Right ventricle myocardium inferior (tissue), 1 donor: ENCODE results near the gene CDKL2. TPM values are rescaled to one million over a fixed set of nuclear protein-coding genes. Genes with fewer than 3 reads are reported as not detected.
"Not testable (repeated sequence)": the region's sequence is repeated elsewhere in the genome, so short reads cannot be mapped to it uniquely, and the experiment has no call there.

Experiments
- ATAC-seq: fragments of 200-7000 bp; cut with Tn5 transposase; one replicate; pipeline ENCODE4 v1.9.1; 2020; ENCODE audit warnings: mild to moderate bottlenecking, moderate library complexity
- DNase-seq: peaks from one replicate; pipeline ENCODE4 v3.0.0; 2021; ENCODE audit errors: missing footprints
- intact Hi-C: fragments of 100-400 bp; cut with DNase I; formaldehyde crosslinking; loops from one replicate; pipeline ENCODE4 v1.11.0; 2022
- total RNA-seq: library from RNA; stranded (reverse); fragmentation: NEBNext Ultra II Directional; extraction: Animal tissue kit (Norgen Biotek cat#: 25700); gene quantifications from one replicate; pipeline ENCODE4 v1.2.1, GENCODE V29; 2021
- donor health status: DM: no; HTN: yes; CAD: no; lungs with severe emphysema.

The CDKL2 gene
- total RNA-seq, 1 donor from 2014 or later = 0.11 TPM

DNA sequence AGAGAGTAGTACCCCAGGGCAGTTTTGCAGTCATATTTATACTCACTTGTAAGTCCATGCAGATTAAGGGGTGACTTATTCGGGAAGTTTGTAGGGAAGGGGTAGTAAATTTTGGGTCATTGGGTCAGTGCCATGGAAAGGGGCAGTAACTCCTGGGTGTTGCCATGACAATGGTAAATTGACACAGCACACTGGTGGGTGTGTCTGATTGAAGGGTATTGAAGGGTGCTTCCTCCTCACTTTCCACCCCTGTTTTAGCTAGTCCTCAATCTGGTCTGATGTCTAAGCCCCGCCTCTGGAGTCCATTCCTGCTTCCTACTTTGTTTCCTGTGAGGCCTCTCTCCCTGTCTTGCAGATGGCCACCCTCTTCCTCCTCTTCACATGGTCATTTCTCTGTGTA, 62.6 kb downstream of the CDKL2 start:
- intact Hi-C loops = no loop called here
- ATAC-seq = peak; percentile 20
- DNase-seq = no peak

DNA sequence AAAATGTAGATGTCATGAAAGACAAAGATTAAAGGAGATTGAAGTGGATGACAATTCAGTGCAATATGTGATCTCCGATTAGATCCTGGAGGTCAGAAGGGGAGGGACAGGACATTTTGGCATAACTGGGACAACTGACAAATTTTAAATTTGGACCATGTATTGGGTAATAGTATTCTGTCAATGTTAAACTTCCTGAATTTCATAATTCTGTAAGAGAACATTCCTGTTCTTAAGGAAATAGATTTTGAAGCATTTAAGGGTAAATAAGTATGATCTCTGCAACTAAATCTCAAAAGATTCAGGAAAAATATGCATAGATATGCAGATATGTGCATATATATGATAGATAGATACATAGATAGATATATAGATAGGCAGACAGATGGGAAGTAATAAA, 63.4 kb downstream of the CDKL2 start:
- intact Hi-C loops = no loop called here
- ATAC-seq (no peak), DNase-seq (no peak)

DNA sequence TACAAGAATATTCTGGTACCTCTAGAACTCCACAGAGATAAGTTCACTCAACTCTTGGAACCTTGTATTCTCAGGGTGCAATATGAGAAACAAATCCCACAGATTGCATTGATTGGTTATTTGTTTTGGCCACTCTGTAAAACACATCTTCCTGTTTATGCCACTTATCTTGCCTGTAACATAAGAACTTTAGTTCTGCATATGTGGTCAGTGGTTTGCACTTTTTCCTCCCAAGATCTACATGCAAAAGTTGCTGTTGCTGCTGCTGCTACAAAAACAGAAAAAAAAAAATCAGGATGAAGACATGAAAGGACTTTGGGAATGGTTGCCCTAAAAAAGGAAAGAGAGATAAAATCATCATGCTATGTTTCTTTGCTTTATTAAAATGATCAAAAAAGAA, 64.8 kb downstream of the CDKL2 start:
- intact Hi-C loops = no loop called here
- no peak for ATAC-seq
- DNase-seq = no peak

GRCh38 chr4:75564023-75564422, 66.3 kb downstream of the CDKL2 start:
- intact Hi-C loops = no loop called here
- ATAC-seq (no peak), DNase-seq (no peak)

DNA sequence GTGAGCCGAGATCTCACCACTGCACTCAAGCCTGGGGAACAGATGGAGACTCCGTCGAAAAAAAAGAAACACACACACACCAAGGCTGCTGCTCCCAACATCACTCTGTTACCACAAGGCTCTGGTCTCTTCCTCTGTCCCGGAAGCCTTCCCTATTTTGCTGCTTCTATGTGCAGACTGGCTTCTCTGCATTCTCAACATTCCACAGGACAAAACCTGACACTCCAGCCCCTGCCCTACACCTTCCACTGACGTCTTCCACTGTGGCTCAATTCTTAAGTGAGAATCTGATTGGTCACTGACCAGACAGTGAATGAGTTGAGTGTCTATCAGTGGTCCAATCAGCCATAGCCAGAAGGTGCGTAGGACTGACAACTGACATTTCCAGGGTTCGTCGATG, 68.5 kb downstream of the CDKL2 start:
- intact Hi-C loops = no loop called here
- DNase-seq = no peak
- ATAC-seq = no peak

- no peak for ATAC-seq
- DNase-seq = no peak
- intact Hi-C loops = no loop called here
Observed at GRCh38 chr4:75557696-75558095, 72.6 kb downstream of the CDKL2 start.

DNA sequence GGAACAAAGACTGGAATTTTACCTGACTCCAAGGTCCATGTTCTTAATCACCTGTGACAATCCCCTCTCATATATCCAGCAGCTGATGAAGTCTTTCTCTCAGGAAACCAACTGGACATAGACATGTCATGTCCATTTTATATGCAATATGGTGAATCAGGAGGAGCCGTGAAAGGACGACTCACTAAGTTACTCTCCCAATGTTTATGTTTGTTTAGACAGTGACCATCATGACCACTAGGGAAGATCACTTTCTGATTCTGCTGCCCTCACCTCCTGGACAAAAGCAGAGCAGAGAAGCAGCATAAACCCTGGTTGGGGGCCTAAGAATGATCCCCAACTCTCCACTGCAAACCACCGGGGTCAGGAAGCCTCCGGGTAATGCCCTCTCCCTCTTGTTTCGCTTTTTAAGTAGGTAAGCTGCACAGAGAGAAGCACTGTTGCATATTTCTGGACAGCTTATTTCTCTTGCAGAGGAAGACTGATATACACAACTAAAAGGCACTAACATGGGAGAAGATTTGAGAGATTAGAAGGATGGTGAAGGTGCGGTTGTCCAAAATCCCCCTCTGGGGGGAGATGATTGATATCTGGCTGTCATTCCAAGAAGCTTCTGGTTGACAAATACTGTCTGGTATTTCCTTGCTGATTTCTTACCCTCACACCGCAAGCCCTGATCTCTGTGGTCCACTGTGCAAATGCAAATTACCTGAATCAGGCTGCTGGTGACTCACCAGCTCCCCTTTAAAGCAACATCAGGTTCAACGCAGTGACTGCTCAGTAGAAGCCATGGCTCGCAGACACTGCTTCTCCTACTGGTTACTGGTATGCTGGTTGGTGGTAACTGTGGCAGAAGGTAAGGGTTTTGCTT, 74.8 kb downstream of the CDKL2 start, which contains the start of gene ODAPH:
TSS of gene ODAPH (plus strand) at position 773 of the 871 bp plus-strand sequence. CDS start at position 790, 17 bp downstream.
- intact Hi-C loops = no loop called here
- DNase-seq (no peak), ATAC-seq (no peak)

DNA sequence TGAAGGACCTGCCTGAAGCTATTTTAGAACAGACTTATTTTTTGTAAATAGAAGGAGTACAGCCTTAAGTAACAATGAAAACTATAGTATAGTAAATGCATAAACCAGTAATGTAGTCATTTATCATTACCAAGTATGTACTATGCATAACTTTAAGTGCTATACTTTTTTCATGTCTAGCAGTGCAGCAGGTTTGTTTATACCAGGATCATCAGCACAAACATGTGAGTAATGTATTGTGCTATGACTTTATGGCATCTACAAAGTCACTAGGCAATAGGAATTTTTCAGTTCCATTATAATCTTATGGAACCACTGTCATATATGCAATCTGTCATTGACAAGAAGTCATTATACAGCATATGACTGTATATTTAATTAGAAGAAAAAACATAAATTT, 77.9 kb downstream of the CDKL2 start:
- intact Hi-C loops = no loop called here
- DNase-seq (no peak), ATAC-seq (no peak)

DNA sequence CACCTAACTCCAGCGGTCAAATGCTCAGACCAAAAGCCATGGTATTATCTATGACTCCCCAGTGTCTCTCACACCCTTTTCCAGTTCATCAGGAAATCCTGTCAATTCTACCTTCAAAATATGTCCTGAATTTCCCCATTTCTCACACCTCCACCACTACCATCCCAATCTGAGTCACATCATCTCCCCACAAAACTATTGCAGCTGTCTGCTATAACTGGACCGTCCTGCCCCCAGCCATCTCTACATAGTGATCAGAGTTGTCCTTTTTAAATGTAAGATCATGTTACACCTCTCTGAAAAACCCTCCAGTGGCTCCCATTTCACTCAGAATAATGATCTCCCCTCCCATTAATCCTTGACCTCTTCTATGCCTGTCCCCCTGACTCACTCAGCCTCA, 81.3 kb downstream of the CDKL2 start:
- ATAC-seq (no peak), DNase-seq (no peak)
- intact Hi-C loops = no loop called here

DNA sequence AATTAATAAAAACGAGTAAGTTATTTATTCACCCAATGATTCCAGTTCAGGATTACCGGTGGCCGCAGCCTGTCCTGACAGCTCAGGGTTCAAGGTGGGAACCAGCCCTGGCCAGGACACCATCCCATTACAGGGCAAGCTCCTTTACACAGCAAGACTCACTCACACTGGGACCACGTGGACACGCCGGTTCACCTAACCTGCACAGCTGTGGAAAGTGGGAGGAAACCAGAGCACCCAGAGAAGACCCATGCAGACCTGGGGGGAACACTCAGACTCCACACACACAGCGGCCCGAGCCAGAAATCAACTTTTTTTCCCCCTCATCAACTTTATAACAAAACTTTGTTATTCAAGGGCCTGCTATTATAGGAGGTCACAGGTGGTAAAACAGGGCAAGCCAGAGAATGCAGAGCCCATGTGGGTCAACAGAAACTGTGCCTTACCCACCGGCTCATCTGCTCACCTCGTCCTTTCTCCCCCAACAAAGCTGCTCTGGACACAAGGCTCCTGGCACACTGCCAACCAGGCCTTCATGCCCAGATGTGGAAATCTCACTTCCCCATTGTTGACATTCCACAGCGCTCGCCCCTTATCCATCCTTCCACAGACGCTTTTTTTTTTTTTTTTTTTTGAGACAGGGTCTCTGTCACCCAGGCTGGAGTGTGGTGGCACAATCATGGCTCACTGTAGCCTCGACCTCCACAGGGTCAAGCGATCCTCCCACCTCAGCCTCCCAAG, 82.5 kb downstream of the CDKL2 start:
- peak; percentile 79 for DNase-seq
- ATAC-seq = no peak
- intact Hi-C loops = no loop called here

- intact Hi-C loops = no loop called here
- ATAC-seq (no peak), DNase-seq (no peak)
Observed at GRCh38 chr4:75545526-75545925, 84.8 kb downstream of the CDKL2 start.

- intact Hi-C loops = no loop called here
- ATAC-seq (no peak), DNase-seq (no peak)
Observed at GRCh38 chr4:75544870-75545269, 85.5 kb downstream of the CDKL2 start.

- DNase-seq, ATAC-seq, intact Hi-C loops: not testable (repeated sequence)
Observed at GRCh38 chr4:75544220-75544619, 86.1 kb downstream of the CDKL2 start.

- ATAC-seq = no peak
- intact Hi-C loops = no loop called here
- no peak for DNase-seq
Observed at GRCh38 chr4:75542824-75543223, 87.5 kb downstream of the CDKL2 start.

- DNase-seq, intact Hi-C loops, ATAC-seq: not testable (repeated sequence)
Observed at GRCh38 chr4:75537308-75537707, 93.0 kb downstream of the CDKL2 start.

DNA sequence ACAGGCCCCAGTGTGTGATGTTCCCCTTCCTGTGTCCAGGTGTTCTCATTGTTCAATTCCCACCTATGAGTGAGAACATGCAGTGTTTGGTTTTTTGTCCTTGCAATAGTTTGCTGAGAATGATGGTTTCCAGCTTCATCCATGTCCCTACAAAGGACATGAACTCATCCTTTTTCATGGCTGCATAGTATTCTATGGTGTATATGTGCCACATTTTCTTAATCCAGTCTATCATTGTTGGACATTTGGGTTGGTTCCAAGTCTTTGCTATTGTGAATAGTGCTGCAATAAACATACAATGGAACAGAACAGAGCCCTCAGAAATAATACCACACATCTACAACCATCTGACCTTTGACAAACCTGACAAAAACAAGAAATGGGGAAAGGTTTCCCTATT, 96.4 kb downstream of the CDKL2 start:
- DNase-seq = not testable (repeated sequence)

DNA sequence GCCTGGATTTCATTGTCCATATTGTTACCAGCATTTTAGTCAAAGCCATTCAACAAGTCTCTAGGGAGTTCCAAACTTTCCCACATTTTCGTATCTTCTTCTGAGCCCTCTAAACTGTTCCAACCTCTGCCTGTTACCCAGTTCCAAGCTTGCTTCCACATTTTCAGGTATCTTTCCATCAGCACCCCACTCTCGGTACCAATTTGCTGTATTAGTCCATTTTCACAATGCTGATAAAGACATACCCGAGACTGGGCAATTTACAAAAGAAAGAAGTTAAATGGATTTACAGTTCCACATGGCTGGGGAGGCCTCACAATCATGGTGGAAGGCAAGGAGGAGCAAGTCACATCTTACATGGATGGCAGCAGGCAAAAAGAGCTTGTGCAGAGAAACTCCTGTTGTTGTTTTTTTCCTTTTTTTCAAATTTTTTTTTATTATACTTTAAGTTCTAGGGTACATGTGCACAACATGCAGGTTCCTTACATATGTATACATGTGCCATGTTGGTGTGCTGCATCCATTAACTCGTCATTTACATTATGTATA, 96.9 kb downstream of the CDKL2 start:
- ATAC-seq, DNase-seq, intact Hi-C loops: not testable (repeated sequence)

More for the DNA sequence above, 96.4 kb downstream of the CDKL2 start:
- ATAC-seq, intact Hi-C loops: not testable (repeated sequence)

- ATAC-seq, DNase-seq, intact Hi-C loops: not testable (repeated sequence)
Observed at GRCh38 chr4:75531536-75532143, 98.7 kb downstream of the CDKL2 start.
